ENCODE results near the gene STARD13.

DNA sequence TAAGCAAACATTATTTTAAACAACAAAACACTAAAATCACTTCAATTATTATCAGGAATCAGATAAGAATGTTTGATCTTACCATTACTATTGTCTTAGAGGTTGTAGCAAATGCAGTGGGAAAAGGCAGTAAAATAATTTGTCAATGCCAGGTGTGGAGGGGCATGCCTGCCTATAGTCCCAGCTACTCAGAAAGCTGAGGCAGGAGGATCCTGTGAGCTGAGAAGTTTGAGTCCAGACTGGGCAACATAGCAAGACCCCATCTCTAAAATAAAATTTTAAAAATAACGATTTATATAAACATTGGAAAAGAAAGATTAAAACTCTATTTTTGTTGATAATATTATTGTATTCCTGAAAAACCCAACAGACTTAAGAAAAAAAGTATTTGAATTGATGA lies 202.5 kb downstream of the STARD13 start:
- TF ChIP-seq, protein P1, sequence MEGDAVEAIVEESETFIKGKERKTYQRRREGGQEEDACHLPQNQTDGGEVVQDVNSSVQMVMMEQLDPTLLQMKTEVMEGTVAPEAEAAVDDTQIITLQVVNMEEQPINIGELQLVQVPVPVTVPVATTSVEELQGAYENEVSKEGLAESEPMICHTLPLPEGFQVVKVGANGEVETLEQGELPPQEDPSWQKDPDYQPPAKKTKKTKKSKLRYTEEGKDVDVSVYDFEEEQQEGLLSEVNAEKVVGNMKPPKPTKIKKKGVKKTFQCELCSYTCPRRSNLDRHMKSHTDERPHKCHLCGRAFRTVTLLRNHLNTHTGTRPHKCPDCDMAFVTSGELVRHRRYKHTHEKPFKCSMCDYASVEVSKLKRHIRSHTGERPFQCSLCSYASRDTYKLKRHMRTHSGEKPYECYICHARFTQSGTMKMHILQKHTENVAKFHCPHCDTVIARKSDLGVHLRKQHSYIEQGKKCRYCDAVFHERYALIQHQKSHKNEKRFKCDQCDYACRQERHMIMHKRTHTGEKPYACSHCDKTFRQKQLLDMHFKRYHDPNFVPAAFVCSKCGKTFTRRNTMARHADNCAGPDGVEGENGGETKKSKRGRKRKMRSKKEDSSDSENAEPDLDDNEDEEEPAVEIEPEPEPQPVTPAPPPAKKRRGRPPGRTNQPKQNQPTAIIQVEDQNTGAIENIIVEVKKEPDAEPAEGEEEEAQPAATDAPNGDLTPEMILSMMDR (IDR thresholded peaks at IDR 0.05): no peak
- TF ChIP-seq POLR2A (IDR thresholded peaks at IDR 0.05): no peak
